ENCODE results near the gene FMNL2. TPM values are rescaled to one million over a fixed set of nuclear protein-coding genes. Genes with fewer than 3 reads are reported as not detected.

The FMNL2 gene
- total RNA-seq, 1 donor: 24.2 TPM

DNA sequence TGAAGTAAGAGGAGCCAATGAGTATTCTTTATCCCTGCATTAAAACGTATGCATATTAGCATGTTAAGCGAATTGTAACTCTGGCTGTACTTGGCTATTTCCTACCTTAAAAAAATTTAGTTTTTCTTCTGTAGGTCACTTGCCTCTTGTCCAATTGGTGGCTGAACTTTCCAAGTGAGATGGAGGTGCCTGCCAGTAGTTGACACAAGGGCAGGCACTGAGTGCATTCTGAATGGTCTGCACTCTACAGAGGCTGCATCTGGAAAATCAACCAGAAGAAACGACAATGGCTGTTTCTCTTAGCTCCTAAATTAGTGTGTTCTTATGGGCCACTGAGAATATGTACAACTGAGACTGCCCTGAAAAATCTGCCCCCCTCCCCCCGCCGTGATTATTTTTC lies 221.5 kb downstream of the FMNL2 start:
- H3K36me3 ChIP-seq (ENCODE audit: insufficient read depth, low read length): no peaks in the 10 kb centered on the region
- H4K20me1 ChIP-seq (ENCODE audit: insufficient read depth, low read length): no peaks in the 10 kb centered on the region
- no peaks in the 10 kb centered on the region for H3K79me2 ChIP-seq (ENCODE audit: insufficient read depth, low read length)
- no peak overlapping the region for H2AFZ ChIP-seq (ENCODE audit: low read length)
- H3K27me3 ChIP-seq (ENCODE audit: insufficient read depth, low read length): no peaks in the 10 kb centered on the region
- TF ChIP-seq, protein P1, sequence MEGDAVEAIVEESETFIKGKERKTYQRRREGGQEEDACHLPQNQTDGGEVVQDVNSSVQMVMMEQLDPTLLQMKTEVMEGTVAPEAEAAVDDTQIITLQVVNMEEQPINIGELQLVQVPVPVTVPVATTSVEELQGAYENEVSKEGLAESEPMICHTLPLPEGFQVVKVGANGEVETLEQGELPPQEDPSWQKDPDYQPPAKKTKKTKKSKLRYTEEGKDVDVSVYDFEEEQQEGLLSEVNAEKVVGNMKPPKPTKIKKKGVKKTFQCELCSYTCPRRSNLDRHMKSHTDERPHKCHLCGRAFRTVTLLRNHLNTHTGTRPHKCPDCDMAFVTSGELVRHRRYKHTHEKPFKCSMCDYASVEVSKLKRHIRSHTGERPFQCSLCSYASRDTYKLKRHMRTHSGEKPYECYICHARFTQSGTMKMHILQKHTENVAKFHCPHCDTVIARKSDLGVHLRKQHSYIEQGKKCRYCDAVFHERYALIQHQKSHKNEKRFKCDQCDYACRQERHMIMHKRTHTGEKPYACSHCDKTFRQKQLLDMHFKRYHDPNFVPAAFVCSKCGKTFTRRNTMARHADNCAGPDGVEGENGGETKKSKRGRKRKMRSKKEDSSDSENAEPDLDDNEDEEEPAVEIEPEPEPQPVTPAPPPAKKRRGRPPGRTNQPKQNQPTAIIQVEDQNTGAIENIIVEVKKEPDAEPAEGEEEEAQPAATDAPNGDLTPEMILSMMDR (IDR thresholded peaks at IDR 0.05; ENCODE audit: extremely low read depth, low read depth, low read length): no peak
- no peaks in the 10 kb centered on the region for H3K9me3 ChIP-seq (ENCODE audit: low read depth, low read length)
- H3K27ac ChIP-seq (ENCODE audit: low read depth, low read length): no peak overlapping the region
- no peak overlapping the region for H3K4me3 ChIP-seq (ENCODE audit: insufficient read depth, low read length)
- H3K4me2 ChIP-seq (ENCODE audit: insufficient read depth, low read length): no peak overlapping the region
- peaks cover 39% of the 10 kb centered on the region for H3K4me1 ChIP-seq (ENCODE audit: insufficient read depth, low read length)
- DNase-seq (ENCODE audit: insufficient read length, low spot score, missing footprints): no peak

- peak overlapping the region; percentile 25 for H3K4me2 ChIP-seq (ENCODE audit: insufficient read depth, low read length)
- no peaks in the 10 kb centered on the region for H3K27me3 ChIP-seq (ENCODE audit: insufficient read depth, low read length)
Observed at GRCh38 chr2:152557273-152557888, 222.4 kb downstream of the FMNL2 start.

GRCh38 chr2:152558158-152558984 lies 223.4 kb downstream of the FMNL2 start:
- peaks cover 39% of the 10 kb centered on the region for H3K4me1 ChIP-seq (ENCODE audit: insufficient read depth, low read length)
- H4K20me1 ChIP-seq (ENCODE audit: insufficient read depth, low read length): no peaks in the 10 kb centered on the region
- no peaks in the 10 kb centered on the region for H3K9me3 ChIP-seq (ENCODE audit: low read depth, low read length)
- H3K4me2 ChIP-seq (ENCODE audit: insufficient read depth, low read length): peak overlapping the region; percentile 25
- no peak overlapping the region for H3K4me3 ChIP-seq (ENCODE audit: insufficient read depth, low read length)
- H3K36me3 ChIP-seq (ENCODE audit: insufficient read depth, low read length): no peaks in the 10 kb centered on the region
- no peaks in the 10 kb centered on the region for H3K27me3 ChIP-seq (ENCODE audit: insufficient read depth, low read length)
- no peak for DNase-seq (ENCODE audit: insufficient read length, low spot score, missing footprints)
- H3K79me2 ChIP-seq (ENCODE audit: insufficient read depth, low read length): no peaks in the 10 kb centered on the region
- TF ChIP-seq, protein P1 (IDR thresholded peaks at IDR 0.05; ENCODE audit: extremely low read depth, low read depth, low read length): no peak
- H2AFZ ChIP-seq (ENCODE audit: low read length): no peak overlapping the region
- peak overlapping the region; percentile 65 for H3K27ac ChIP-seq (ENCODE audit: low read depth, low read length)

More at GRCh38 chr2:152557273-152557888, 222.4 kb downstream of the FMNL2 start:
- no peaks in the 10 kb centered on the region for H3K36me3 ChIP-seq (ENCODE audit: insufficient read depth, low read length)
- H3K4me1 ChIP-seq (ENCODE audit: insufficient read depth, low read length): peaks cover 39% of the 10 kb centered on the region
- no peak overlapping the region for H2AFZ ChIP-seq (ENCODE audit: low read length)
- TF ChIP-seq, protein P1 (IDR thresholded peaks at IDR 0.05; ENCODE audit: extremely low read depth, low read depth, low read length): peak; percentile 31
- H3K4me3 ChIP-seq (ENCODE audit: insufficient read depth, low read length): no peak overlapping the region
- H3K79me2 ChIP-seq (ENCODE audit: insufficient read depth, low read length): no peaks in the 10 kb centered on the region
- peak overlapping the region; percentile 65 for H3K27ac ChIP-seq (ENCODE audit: low read depth, low read length)
- no peak for DNase-seq (ENCODE audit: insufficient read length, low spot score, missing footprints)
- H3K9me3 ChIP-seq (ENCODE audit: low read depth, low read length): no peaks in the 10 kb centered on the region
- no peaks in the 10 kb centered on the region for H4K20me1 ChIP-seq (ENCODE audit: insufficient read depth, low read length)

GRCh38 chr2:152559008-152559407 lies 224.0 kb downstream of the FMNL2 start:
- Histone ChIP-seq H3K4me1 (ENCODE audit: insufficient read depth, low read length) (peaks cover 39% of the 10 kb centered on the region), H4K20me1 (ENCODE audit: insufficient read depth, low read length) (no peaks in the 10 kb centered on the region), H2AFZ (ENCODE audit: low read length) (no peak overlapping the region), H3K27me3 (ENCODE audit: insufficient read depth, low read length) (no peaks in the 10 kb centered on the region), H3K36me3 (ENCODE audit: insufficient read depth, low read length) (no peaks in the 10 kb centered on the region), H3K4me3 (ENCODE audit: insufficient read depth, low read length) (no peak overlapping the region), H3K79me2 (ENCODE audit: insufficient read depth, low read length) (no peaks in the 10 kb centered on the region), H3K4me2 (ENCODE audit: insufficient read depth, low read length) (no peak overlapping the region), H3K9me3 (ENCODE audit: low read depth, low read length) (no peaks in the 10 kb centered on the region), H3K27ac (ENCODE audit: low read depth, low read length) (peak overlapping the region; percentile 65)
- TF ChIP-seq, protein P1 (IDR thresholded peaks at IDR 0.05; ENCODE audit: extremely low read depth, low read depth, low read length): no peak
- peak; percentile 36 for DNase-seq (ENCODE audit: insufficient read length, low spot score, missing footprints)

All from osteoblast (primary cell).